Heart left ventricle (tissue), 16 donors: ENCODE results near the gene TMBIM6. TPM values are rescaled to one million over a fixed set of nuclear protein-coding genes. Genes with fewer than 3 reads are reported as not detected.
A peak's percentile ranks its signal among the peaks of the same experiment; 100 is the strongest.

Experiments used
- ATAC-seq, 4 donors: fragments of 200-7000 bp; cut with Tn5 transposase; one replicate each; pipeline ENCODE4 v1.9.1; 2020 to 2022; ENCODE audit warnings: moderate library complexity in 4 of 4, mild to moderate bottlenecking in 3 of 4, moderate number of reproducible peaks in 1 of 4
- DNase-seq, 5 donors: peaks; one replicate each; pipeline ENCODE4 v3.0.0-alpha.2; 2020
- H3K27ac ChIP-seq, 12 donors: fragments of 200-600 bp; sonication (generic) in 4 of 12; one replicate each; pipeline versions ENCODE4 v1.5.0 to v1.8.0; 2016 to 2022; ENCODE audit warnings: mild to moderate bottlenecking in 2 of 12
- H3K27me3 ChIP-seq, 9 donors: fragments of 200-600 bp; sonication (generic) in 2 of 9; one replicate each; pipeline versions ENCODE4 v1.5.1 to v1.8.0; 2016 to 2022; ENCODE audit warnings: mild to moderate bottlenecking in 3 of 9
- H3K36me3 ChIP-seq, 9 donors: fragments of 200-600 bp; sonication (generic) in 2 of 9; one replicate each; pipeline versions ENCODE4 v1.5.0 to v1.8.0; 2018 to 2022; ENCODE audit warnings: mild to moderate bottlenecking in 2 of 9
- H3K4me1 ChIP-seq, 12 donors: fragments of 200-600 bp; sonication (generic) in 4 of 12; one replicate each; pipeline versions ENCODE4 v1.5.0 to v1.8.0; 2016 to 2022; ENCODE audit warnings: mild to moderate bottlenecking in 3 of 12
- H3K4me3 ChIP-seq, 12 donors: fragments of 200-600 bp; sonication (generic) in 4 of 12; one replicate each; pipeline versions ENCODE4 v1.5.0 to v1.8.0; 2017 to 2022; ENCODE audit warnings: mild to moderate bottlenecking in 9 of 12, moderate library complexity in 4 of 12
- H3K9me3 ChIP-seq, 12 donors: fragments of 200-600 bp; sonication (generic) in 4 of 12; one replicate each; pipeline versions ENCODE4 v1.5.0 to v1.8.0; 2016 to 2022; ENCODE audit warnings: mild to moderate bottlenecking in 1 of 12
- CTCF ChIP-seq, 12 donors: fragments of 200-600 bp; sonication (generic) in 4 of 12; IDR thresholded peaks; one replicate each; pipeline versions ENCODE4 v1.5.0 to v1.8.0; 2018 to 2022; ENCODE audit warnings: antibody characterized with exemption in 12 of 12, mild to moderate bottlenecking in 5 of 12
- POLR2A ChIP-seq, 2 donors: fragments of 450-650 bp; IDR thresholded peaks; one replicate each; pipeline ENCODE4 v1.6.1; 2017; ENCODE audit warnings: antibody characterized with exemption in 2 of 2, mild to moderate bottlenecking in 2 of 2, moderate library complexity in 2 of 2
- WGBS, 4 donors: extraction: QIAGEN DNeasy Blood & Tissue Kit in 2 of 4; methylation state at CpG; one replicate each; pipeline versions ENCODE4 v1.1.5 to v1.1.7; 2013 to 2018; 5-methylcytosine and 5-hydroxymethylcytosine counted together
- intact Hi-C, 10 donors: fragments of 100-400 bp; cut with DNase I; formaldehyde crosslinking; loops; one replicate each; pipeline versions ENCODE4 v1.11.1 to v1.14.2; 2022
- polyA plus RNA-seq, 2 donors: library from polyadenylated mRNA; stranded (reverse); fragments of 200-250 nt; gene quantifications; one replicate each; pipeline ENCODE4 v1.2.3, GENCODE V29; 2013
- total RNA-seq, 9 donors: library from RNA; depleted of rRNA in 2 of 9; stranded (reverse); fragments of >200 nt in 2 of 9; fragmentation: NEBNext Ultra II Directional in 3 of 9; extraction: Animal tissue kit (Norgen Biotek cat#: 25700) in 3 of 9; gene quantifications; one replicate each; pipeline versions ENCODE4 v1.1.0 to v1.2.4, GENCODE V29; 2016 to 2023
- donor health status: ischemic (EF 13 %, LVEDD 7.1; RV severe dilation, severe dysfunction).
- donor health status: healthy with polysubstance abuse.
- donor health status: DM: no; HTN: yes; CAD: no.
- donor health status: DM: no; HTN: no; CAD: no.
- donor health status: ischemic (EF 25% LVEDD 6.9; RV normal size, moderate dysfunction).
- donor health status: ischemic (EF 25% LVEDD 5.7; RV mildly dilated, moderate dysfunction).
- donor health status: healthy.
- donor health status: DM: yes; HTN: yes; CAD: no.
- donor health status: ischemic (EF 35%, LVEDD 5.7; RV mildly dilated, moderate dysfunction).
- donor health status: nonischemic (EF 11% LVEDD 7.7; RV severe dilation, severe dysfunction).
- donor health status: DM: yes; HTN: yes; CAD: no.
- donor health status: PGD.
- donor health status: ischemic (EF 29% LVEDD 5.4; RV normal size, mild dysfunction).
- donor health status: nonischemic (EF 23%, LVEDD 6.1; RV moderate dilation, normal function).

Gene TMBIM6
- total and polyA plus RNA-seq, 11 donors: 105 to 376 (median 252) TPM

- Histone ChIP-seq H3K4me1 (no peaks in the 10 kb centered on the region), H3K27ac (no peak overlapping the region), H3K9me3 (peaks cover 0 to 10% (median 0%) of the 10 kb centered on the region in 12 donors), H3K4me3 (no peak overlapping the region), H3K27me3 (no peaks in the 10 kb centered on the region), H3K36me3 (peaks cover 0 to 62% (median 39%) of the 10 kb centered on the region in 9 donors)
- TF ChIP-seq POLR2A (IDR thresholded peaks at IDR 0.05) (no peak), CTCF (IDR thresholded peaks at IDR 0.05) (no peak)
- intact Hi-C loops: loop anchor here in 1 of 10 donors (10.0 kb wide), 1 partner anchor 164 kb away; the partner anchor contains the start of gene AQP2
- DNase-seq (no peak), ATAC-seq (peak in 1 of 4 donors; percentile 4)
- 82 to 87% (median 82%) methylated on average over 22 of the region's 22 CpGs for WGBS, 4 donors
These were observed 49.6 kb downstream of the TMBIM6 start for GRCh38 chr12:49790741-49791555.

- ATAC-seq (no peak), DNase-seq (no peak)
- intact Hi-C loops: loop anchor here in 1 of 10 donors (10.0 kb wide), 1 partner anchor 163 kb away; the partner anchor contains the start of gene AQP2
- no peak overlapping the region for H3K4me3 ChIP-seq
- WGBS, 4 donors: 86 to 95% (median 91%) methylated on average over 4 to 23 of the region's 23 CpGs
- no peaks in the 10 kb centered on the region for H3K4me1 ChIP-seq
- H3K27ac ChIP-seq: no peak overlapping the region
- peaks cover 0 to 70% (median 47%) of the 10 kb centered on the region in 9 donors for H3K36me3 ChIP-seq
- peaks cover 0 to 10% (median 0%) of the 10 kb centered on the region in 12 donors for H3K9me3 ChIP-seq
- H3K27me3 ChIP-seq: no peaks in the 10 kb centered on the region
- TF ChIP-seq CTCF (IDR thresholded peaks at IDR 0.05) (no peak), POLR2A (IDR thresholded peaks at IDR 0.05) (no peak)
These were observed 50.3 kb downstream of the TMBIM6 start for GRCh38 chr12:49791700-49792099.

- Histone ChIP-seq H3K4me3 (no peak overlapping the region), H3K36me3 (peaks cover 0 to 77% (median 54%) of the 10 kb centered on the region in 9 donors), H3K4me1 (no peaks in the 10 kb centered on the region), H3K27me3 (no peaks in the 10 kb centered on the region), H3K9me3 (peaks cover 0 to 9% (median 0%) of the 10 kb centered on the region in 12 donors), H3K27ac (no peak overlapping the region)
- TF ChIP-seq POLR2A (IDR thresholded peaks at IDR 0.05) (no peak), CTCF (IDR thresholded peaks at IDR 0.05) (no peak)
- intact Hi-C loops: loop anchor here in 1 of 10 donors (10.0 kb wide), 1 partner anchor 162 kb away; the partner anchor contains the start of gene AQP2
- WGBS, 4 donors: 92 to 97% (median 95%) methylated on average over 13 to 20 of the region's 20 CpGs
- DNase-seq: no peak
- ATAC-seq: no peak
These were observed 51.0 kb downstream of the TMBIM6 start for GRCh38 chr12:49792181-49792970.
